Left forelimb (tissue), 1 donor: ENCODE results near the gene MYT1.
"Not testable (repeated sequence)": the region's sequence is repeated elsewhere in the genome, so short reads cannot be mapped to it uniquely, and the experiment has no call there.

Experiments used
- DNase-seq: peaks from one replicate; pipeline ENCODE4 v3.0.0-alpha.2; 2018; ENCODE audit warnings: low spot score

The MYT1 gene

DNA sequence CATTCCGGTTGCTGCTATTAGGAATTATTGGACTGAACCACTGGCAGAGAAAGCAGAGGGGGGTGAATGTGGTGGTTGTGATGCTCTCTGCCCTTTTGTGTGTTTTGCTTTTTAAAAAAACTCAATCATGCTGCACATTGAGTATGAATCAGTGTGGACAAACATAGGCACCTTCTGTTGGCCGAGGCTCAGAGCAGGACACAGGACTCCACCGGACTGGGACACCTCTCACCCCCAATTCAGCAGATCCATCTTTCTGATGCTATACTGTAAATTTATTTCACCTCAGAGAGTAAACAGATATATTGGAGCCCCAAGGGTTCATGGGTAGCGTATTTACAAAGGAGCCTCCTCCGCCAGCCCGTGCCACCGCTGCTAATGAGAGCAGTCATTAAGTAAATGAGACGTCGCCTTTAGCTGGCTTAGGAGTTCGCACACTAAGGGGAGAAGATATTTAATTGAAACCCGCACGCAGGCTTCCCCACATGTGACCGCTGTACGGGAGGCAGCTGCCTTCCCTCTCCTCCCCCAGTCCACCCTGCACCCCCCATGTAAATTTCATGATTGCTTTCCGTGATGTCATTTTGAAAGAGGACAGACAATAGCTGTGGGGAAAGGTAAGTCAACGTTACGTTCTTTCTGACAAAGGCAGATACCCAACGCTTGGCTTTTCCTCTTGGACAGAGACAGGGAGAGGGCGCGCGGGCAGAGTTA lies at the start of gene MYT1:
TSS of gene MYT1 (plus strand) at position 330 of the 714 bp plus-strand sequence. CDS start 34,410 bp downstream, outside the sequence.
- DNase-seq, result no peak

DNA sequence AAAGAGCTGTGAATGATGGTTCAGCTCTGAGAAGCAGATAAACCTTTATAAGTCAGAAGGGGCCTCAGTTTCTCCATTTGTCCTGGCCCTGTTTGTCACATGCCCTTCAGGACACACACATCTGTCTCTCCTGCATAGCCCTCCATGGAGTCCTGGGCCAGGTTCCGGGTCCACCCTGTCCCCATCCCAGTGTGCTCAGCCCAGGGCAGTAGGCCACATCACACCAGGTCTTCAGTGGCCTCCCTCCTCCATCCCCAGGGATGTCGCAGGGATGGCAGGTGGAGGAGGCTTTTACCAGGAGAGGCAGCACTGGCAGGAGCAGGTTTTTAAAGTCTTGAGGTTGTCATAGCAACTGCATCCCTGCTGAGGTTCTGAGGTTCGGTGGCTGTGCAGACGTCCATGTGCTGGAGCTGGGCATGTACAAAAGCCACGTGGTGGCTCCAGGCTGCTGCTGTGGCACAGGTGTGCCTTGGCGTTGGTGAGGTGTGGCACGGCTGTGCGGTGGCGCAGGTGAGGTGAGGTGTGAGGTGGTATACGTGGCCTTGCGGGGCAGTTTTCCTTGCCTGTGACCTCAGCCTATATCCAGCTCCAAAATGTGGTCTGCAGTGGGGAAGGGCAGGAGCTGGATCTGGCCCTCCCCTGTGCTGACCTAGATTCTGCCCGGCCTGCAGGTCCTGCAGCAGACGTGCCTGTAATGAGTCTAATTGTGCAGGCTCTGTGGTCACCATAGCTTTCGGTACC lies 48.9 kb upstream of the MYT1 start:
- no peak for DNase-seq

DNA sequence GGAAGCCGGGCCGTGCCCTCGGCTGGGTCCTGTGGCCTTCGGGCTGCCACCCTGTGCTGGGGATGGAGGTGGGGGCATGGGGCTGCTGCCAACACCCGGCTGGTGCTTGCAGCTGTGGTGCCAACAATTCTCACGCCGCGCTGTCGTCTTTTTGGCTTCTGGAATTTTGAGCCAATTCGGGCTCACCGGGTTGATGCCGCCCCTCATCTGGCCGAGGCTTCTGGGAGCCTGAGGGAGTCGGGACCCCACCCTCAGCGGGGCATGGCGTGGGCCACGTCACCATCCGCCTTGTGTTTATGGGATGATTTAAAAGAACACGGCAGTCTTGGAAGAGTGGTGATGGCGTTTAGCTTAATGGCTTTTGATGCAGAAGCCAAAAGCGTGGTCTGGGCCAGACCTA lies 48.2 kb upstream of the MYT1 start:
- peak; percentile 58 for DNase-seq

DNA sequence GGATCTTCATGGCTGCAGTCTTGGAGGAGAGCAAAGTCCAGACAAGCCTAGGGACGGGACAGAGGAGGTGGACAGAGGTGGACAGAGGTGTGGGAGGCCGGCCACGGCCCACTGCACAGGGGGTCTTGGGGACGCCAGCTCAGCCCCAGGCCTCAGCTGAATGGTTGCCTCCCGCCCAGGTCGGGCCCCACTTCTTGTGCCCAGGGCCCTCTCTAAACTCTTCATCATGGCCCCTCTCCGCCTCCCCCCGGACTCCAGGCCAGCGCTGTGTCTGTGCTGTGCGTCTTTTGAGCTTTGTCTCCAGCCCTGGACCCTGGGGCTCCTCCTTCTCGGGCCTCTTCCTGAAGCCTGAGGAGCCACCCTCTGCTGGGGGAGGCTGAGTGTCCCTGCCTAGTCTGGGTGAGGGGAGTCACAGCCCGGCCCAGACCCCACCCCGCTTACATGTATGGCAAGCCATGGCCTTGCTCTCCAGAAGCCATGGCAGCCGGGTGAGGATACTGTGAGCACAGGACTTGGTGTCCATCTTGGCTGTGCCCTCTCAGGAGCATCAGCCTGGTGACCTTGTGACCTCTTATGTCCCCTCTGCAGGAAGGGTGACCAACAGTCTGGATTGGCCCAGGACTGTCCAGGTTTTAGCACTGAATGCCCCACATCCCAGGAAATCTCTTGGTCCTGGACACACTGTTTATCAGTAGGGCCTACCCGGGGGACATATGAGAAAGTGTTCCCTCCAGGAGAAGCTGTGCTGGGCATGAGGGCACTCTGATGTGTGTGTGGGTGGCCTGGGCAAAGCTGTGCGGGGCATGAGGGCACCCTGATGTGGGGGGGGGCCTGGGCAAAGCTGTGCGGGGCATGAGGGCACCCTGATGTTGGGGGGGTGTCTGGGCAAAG lies 47.5 kb upstream of the MYT1 start:
- peak; percentile 56 for DNase-seq

DNA sequence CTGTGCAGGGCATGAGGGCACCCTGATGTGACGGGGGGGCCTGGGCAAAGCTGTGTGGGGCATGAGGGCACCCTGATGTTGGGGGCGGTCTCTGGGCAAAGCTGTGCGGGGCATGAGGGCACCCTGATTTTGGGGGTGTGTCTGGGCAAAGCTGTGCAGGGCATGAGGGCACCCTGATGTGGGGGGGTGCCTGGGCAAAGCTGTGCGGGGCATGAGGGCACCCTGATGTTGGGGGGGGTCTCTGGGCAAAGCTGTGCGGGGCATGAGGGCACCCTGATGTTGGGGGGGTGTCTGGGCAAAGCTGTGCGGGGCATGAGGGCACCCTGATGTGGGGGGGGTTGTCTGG lies 46.8 kb upstream of the MYT1 start:
- DNase-seq, result not testable (repeated sequence)

DNA sequence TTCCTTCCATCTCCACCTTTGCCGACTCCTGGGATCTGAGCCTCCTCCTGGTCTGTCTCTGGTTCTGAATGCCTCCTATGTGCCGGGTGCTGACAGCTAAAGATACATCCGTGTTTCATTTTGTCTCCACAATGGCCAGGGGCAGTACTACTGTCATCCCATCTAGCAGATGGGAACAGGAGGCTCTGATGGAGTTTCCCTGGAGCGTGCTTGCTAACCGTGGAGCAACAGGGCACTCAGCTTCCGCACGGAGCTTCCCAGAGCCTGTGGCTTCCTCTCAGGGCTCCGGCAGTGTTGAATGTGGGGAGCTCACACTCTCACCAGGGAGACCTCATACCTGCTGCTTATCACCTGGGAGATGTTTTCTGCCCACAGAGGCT lies 45.0 kb upstream of the MYT1 start:
- DNase-seq, result peak; percentile 51

DNA sequence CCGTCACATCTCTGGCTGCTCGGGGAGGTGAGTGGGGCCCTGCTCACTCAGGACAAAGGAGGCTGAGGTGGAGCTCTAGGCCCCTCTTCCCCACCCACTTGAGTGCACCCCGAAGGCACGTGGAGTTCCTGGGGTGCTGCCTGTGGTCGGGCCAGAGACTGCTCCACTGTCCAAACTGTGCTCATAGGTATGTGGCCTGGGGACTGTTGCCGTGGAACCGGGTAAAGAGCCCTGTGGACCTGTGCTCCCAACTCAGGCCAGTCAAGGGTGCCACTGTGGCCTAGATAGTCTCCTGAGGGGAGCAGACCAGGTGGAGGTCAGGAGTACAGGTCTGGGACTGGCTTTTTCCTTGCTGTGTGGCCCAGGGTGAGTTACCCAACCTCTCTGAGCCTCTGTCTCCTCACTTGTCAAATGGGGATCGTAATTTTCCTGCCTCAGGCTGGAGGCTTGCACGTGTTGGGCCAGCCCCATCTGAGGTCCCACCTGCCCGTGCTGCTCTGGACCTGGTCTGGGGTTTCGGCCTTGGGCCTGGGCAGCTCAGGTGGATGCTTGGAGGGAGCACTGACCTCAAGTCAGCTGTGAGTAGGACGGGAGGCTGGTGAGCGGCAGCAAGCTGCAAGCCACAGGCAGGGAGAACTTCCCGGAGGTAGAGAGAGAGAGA lies 44.4 kb upstream of the MYT1 start:
- DNase-seq, result no peak

DNA sequence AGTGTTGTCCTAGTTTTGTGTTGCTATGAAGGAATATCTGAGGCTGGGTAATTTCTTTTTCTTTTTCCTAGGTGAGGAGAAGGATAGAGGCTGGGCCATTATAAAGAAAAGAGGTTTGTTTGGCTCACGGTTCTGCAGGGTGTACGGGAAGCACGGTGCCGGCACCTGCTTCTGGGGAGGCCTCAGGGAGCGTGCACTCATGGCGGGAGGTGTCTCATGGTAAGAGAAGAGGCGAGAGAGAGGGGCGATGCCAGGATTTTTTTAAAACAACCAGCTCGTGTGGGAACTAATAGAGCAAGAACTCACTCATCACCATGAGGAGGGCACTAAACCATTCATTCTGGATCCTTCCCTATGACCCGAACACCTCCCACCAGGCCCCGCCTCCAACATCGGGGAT lies 42.7 kb upstream of the MYT1 start:
- DNase-seq, result no peak

DNA sequence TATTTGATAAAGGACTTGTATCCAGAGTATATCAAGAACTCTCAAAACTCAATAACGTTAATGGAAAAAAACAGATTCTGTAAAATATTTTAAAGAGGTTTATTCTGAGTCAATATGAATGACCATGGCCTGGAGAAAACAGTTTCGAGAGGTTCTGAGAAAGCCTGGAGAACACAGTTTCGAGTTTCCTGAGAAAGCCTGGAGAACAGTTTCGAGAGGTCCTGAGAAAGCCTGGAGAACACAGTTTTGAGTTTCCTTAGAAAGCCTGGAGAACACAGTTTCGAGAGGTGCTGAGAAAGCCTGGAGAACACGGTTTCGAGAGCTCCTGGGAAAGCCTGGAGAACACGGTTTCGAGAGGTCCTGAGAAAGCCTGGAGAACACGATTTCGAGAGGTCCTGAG lies 41.3 kb upstream of the MYT1 start:
- not testable (repeated sequence) for DNase-seq

DNA sequence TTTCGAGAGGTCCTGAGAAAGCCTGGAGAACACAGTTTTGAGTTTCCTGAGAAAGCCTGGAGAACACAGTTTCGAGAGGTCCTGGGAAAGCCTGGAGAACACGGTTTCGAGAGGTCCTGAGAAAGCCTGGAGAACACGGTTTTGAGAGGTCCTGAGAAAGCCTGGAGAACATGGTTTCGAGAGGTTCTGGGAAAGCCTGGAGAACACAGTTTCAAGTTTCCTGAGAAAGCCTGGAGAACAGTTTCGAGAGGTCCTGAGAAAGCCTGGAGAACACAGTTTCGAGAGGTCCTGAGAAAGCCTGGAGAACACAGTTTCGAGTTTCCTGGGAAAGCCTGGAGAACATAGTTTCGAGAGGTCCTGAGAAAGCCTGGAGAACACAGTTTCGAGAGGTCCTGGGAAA lies 40.7 kb upstream of the MYT1 start:
- DNase-seq, result not testable (repeated sequence)

DNA sequence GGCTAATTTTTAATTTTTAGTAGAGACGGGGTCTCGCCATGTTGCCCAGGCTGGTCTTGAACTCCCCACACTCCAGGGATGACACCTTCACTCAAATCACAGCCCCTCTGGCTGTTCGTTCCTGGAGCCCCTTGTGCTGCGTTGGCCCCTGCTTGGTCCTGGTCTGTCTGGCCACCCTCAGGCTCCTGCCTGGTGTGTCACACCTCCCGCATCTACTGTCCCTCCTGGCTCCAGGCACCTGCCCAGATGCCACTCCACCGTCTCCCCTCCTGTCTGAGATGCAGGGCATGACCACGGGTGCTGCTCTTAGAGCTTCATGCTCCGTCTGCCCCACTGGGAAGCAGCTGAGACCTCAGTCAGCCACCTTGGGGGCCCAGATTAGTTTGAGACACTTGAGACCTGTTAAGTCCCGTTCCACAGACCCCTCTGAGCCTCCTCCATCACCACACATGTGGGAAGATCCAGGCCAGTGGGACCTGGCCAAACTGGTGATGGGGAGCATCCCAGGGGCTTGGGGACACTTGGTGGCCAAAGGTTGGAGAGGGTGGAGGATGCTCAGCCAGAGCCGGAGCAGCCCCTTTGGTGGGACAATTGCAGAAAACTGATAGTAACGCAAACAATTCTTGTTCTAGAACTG lies 35.0 kb upstream of the MYT1 start:
- DNase-seq, result no peak

DNA sequence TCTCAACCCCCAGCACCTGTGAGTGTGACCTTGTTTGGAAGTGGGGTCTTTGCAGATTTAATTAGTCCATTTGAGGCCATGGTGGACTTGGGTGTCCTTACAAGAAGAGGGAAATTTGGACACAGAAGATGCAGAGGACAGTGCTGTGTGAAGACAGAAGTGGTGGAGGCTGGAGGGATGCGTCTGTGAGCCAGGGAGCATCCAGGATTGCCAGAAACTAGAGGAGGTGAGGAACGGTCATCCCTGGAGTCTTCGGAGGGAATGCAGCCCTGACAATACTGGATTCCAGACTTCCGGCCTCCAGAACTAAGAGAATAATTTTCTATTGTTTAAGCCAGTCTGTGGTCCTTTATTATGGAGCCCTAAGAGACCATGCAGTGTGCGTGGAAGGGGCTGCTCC lies 34.0 kb upstream of the MYT1 start:
- no peak for DNase-seq

DNA sequence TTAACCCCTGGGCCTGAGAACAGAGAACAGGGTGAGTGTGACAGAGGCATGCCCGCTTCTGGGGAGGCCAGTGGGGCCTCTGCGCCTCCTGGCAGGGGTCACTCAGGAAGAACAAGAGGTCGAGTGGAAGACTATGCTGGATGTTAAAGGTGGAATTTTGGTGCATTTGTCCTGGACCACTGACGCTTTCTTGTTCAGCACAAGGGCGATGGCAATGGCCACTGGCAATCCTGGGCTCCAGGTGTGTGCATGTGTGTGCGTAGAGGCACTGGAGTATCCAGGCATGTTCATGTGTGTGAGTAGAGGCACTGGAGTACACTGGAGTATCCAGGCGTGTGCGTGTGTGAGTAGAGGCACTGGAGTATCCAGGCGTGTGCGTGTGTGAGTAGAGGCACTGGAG lies 33.4 kb upstream of the MYT1 start:
- no peak for DNase-seq

DNA sequence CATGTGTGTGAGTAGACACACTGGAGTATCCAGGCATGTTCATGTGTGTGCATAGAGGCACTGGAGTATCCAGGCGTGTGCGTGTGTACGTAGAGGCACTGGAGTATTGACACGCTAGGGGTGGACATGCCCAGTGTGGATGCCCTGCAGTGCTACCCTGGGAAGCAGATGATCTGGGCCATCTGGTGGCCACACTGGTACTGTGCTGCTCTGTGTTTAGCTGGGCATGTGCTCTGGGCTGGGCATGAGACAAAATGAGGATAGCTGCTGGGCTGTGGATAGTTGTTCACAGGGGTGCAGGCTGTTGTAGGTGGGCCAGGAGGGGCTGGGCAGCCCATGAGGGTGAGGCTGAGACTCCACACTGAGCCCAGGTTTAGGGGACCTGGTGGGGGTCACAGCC lies 32.8 kb upstream of the MYT1 start:
- no peak for DNase-seq

DNA sequence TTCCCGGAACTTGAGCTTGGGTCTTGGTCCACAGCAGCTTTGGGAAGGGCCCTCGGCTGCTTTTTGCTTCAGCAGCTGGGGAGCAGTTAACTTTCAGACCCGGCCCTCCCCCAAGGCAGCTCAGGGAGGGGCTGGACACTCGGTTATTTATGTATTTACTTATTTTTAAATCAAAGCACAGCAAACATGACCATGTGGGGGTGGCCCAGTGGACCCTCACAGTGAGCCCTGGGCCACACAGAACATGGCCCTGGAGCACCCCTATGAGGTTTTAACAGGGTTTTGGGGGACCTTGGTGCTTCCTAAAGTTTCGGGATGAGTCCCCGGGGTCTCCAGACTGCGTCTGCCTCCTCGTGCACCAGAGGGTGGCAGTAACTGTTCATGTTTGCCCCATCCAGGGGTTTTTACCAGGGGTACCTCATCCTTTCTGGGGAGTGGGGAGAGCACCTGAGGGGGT lies 30.3 kb upstream of the MYT1 start:
- no peak for DNase-seq

DNA sequence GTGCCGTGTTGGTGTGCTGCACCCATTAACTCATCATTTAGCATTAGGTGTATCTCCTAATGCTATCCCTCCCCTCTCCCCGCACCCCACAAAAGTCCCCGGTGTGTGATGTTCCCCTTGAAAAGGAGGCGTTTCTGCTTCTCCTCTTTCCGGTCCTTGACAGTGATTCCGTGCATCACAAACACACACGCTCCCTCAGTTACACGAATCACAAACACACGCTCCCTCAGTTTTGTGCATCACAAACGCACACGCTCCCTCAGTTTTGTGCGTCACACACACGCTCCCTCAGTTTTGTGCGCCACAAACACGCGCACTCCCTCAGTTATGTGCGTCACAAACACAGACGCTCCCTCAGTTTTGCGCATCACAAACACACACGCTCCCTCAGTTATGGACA lies 29.5 kb upstream of the MYT1 start:
- not testable (repeated sequence) for DNase-seq

DNA sequence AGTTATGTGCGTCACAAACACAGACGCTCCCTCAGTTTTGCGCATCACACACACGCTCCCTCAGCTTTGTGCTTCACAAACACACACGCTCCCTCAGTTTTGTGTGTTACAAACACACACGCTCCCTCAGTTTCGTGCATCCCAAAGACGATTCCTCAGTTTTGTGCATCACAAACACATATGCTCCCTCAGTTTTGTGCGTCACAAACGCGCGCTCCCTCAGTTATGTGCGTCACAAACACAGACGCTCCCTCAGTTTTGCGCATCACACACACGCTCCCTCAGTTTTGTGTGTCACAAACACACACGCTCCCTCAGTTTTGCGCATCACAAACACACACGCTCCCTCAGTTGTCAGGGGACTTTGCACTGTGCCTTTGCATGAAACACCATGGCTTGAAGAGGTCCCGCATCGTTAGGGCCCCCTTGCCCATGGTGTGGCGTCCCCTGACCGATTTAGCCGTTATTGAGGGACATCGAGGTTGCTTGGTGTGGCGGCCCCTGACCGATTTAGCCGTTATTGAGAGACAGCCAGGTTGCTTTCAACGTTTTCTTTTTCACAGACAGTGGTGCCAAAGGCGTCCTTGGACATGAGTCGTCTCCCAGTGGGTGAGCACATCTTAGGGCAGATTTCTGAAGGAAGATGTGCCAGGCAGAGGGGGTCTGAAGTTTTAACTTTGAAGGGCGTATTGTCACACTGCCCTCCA lies 28.1 kb upstream of the MYT1 start:
- DNase-seq, result no peak

DNA sequence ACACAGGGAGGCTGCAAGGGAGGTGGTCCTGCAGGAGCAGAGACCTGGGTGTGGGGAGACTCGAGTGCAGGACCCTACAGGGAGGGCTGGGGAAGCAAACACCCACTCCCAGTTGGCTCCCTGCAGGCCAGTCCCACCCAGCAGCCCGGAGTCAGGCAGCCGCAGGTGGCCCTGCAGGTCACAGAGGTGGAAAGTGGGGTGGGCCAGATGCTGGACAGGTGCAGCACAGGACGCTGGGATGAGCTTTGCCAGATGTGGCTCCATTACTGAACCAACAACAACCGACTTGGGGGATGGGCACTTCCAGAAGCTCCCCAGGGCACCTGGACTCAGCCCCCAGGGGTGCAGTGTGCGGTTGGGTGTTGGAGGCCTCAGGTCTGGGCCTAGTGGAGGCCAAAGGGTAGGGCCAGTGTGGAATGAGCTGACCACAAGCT lies 26.6 kb upstream of the MYT1 start:
- no peak for DNase-seq

DNA sequence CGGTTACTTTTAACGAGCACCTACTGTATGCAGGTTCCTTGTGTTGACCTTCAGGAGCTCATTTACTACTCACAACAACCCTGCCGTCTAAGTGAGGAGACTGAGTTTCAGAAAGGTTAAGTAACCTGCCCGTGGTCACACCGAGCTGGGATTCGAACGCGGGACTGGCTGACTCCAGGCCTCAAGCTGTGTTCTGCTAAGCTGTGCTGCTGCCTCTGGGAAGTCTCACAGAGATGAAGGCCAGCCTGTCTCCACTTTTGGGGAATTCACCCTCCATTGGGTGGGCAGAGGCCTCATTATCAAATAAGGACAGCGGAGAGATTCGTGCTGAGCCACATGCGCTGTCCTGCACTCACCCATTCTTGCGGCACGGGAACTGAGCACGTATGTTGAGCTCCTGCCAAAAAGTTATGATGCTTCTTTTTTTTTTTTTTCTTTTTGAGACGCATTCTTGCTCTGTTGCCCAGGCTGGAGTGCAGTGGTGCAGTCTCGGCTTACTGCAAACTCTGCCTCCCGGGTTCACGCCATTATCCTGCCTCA lies 25.9 kb upstream of the MYT1 start:
- no peak for DNase-seq

DNA sequence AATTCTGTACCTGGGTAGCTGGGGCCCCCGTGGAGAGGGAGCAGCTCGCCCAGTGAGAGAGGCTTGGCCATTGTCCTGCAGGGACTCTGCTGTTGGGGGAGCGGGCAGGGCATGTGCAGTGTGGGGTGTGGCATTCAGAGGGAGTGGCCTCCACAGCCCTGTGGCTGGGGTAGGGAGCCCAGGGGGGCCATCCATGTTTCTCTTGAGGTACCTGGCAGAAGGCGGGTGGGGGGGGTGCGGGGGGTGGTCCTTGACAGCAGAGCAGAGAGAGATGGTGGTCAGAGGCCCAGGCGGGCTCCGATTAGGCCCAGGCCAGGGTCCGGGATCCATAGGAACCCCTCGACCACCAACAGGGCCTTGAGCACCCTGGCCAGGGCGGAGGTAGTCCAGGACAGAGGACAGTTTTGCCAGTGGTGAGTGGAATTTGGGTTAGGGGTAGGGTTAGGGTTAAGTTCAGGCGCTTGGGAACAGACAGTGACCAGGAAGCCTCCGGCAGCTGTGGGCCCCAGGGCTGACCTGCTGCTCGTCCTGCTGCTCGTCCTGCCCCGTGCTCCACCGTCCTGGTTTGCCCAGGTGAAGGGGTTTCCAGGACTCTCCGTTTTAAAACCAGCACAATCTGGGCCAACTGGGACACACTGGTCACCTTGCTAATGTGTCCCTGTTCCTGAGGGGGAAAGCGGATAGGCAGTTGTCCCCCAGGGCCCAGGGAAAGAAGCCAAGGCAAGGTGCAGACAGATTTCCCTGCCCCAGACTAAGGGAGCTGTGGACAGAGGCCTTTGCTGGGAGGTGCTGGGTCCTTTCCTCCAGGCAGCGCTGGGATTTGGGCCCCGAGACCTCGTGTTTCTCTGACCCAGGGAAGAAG lies 24.8 kb upstream of the MYT1 start:
- no peak for DNase-seq
